SU-DHL-6 (cell line): ENCODE results near the gene SPATA31E1.
"Not testable (repeated sequence)": the region's sequence is repeated elsewhere in the genome, so short reads cannot be mapped to it uniquely, and the experiment has no call there.

Source experiments
- H2AFZ ChIP-seq: fragments of 200-600 bp; sonication (generic); 2 replicates; pipeline ENCODE4 v1.6.1; 2014; ENCODE audit warnings: low read depth, mild to moderate bottlenecking, moderate library complexity, mixed read lengths, antibody characterized with exemption, low read length; ENCODE audit not compliant: severe bottlenecking
- H3F3A ChIP-seq: fragments of 200-600 bp; shearing (Covaris generic); 2 replicates; pipeline ENCODE4 v1.6.0; 2016; ENCODE audit warnings: antibody characterized with exemption, mild to moderate bottlenecking; ENCODE audit not compliant: insufficient read depth
- H3K27ac ChIP-seq: fragments of 200-600 bp; sonication (generic); 2 replicates; pipeline ENCODE4 v1.5.1; 2016; ENCODE audit warnings: low read depth, mild to moderate bottlenecking, low read length, moderate library complexity, mixed read lengths
- H3K27me3 ChIP-seq: fragments of 200-600 bp; sonication (generic), shearing (Covaris generic); 2 replicates; pipeline ENCODE4 v1.6.0; 2014; ENCODE audit warnings: mild to moderate bottlenecking, low read length
- H3K36me3 ChIP-seq: fragments of 200-600 bp; sonication (generic); 2 replicates; pipeline ENCODE4 v1.6.1; 2014; ENCODE audit warnings: mild to moderate bottlenecking, low read length, mixed read lengths
- H3K4me2 ChIP-seq: fragments of 300-600, 200-600 bp; shearing (Covaris generic), sonication (generic); 2 replicates; pipeline ENCODE4 v1.6.0; 2014; ENCODE audit warnings: low read length, low read depth, mild to moderate bottlenecking; ENCODE audit not compliant: poor library complexity, severe bottlenecking
- H3K4me3 ChIP-seq: fragments of 200-600 bp; sonication (generic); 2 replicates; pipeline ENCODE4 v1.5.1; 2014; ENCODE audit warnings: antibody characterized with exemption, low read length, mild to moderate bottlenecking, mixed read lengths; ENCODE audit not compliant: insufficient read depth, poor library complexity, severe bottlenecking
- H3K79me2 ChIP-seq: fragments of 200-600 bp; sonication (generic); 2 replicates; pipeline ENCODE4 v1.6.1; 2014; ENCODE audit warnings: mild to moderate bottlenecking, low read length, moderate library complexity; ENCODE audit not compliant: insufficient read depth
- H3K9ac ChIP-seq: fragments of 200-600 bp; sonication (generic); 2 replicates; pipeline ENCODE4 v1.7.0; 2014; ENCODE audit warnings: mild to moderate bottlenecking, low read length
- H3K9me2 ChIP-seq: fragments of 200-600 bp; sonication (generic); replicated peaks from 2 replicates; pipeline ENCODE4 v1.6.1; 2014; ENCODE audit warnings: low read length; ENCODE audit not compliant: insufficient read depth
- H3K9me3 ChIP-seq: fragments of 200-600 bp; sonication (generic); 2 replicates; pipeline ENCODE4 v1.6.1; 2014; ENCODE audit warnings: low read length, mixed read lengths; ENCODE audit not compliant: insufficient read depth
- H4K20me1 ChIP-seq: fragments of 200-600 bp; sonication (generic); 2 replicates; pipeline ENCODE4 v1.6.1; 2014; ENCODE audit warnings: low read depth, mild to moderate bottlenecking, antibody characterized with exemption, low read length, moderate library complexity, mixed read lengths
- EZH2phosphoT487 ChIP-seq: fragments of 200-600 bp; sonication (generic), shearing (Covaris generic); conservative IDR thresholded peaks from 2 replicates; pipeline ENCODE4 v1.6.1; 2018; ENCODE audit warnings: mild to moderate bottlenecking, antibody characterized with exemption, low read length, moderate library complexity, mixed read lengths
- TF ChIP-seq, protein P1 (sequence below): fragments of 200-600 bp; sonication (generic); IDR thresholded peaks from one replicate; pipeline ENCODE4 v1.5.1; 2017; ENCODE audit warnings: antibody characterized with exemption, mild to moderate bottlenecking, low read length, moderate library complexity; ENCODE audit not compliant: insufficient read depth, poor library complexity, severe bottlenecking

Gene SPATA31E1

DNA sequence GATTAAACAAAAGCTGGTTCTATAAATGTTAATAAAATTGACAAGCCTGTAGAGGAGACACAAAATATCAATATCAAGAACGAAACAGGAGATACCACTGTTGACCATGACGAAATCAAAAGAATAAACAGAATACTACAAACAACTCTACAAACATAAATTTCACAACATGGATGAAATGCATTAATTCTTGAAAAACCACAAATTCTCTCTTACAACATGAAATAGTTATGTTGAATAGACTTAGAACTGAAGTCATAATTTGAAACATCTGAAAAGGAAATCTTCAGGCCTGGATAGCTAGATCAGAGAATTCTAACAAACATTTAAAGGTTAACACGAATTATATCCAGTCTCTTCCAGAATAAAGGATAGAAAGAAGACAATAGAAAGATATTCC lies 28.1 kb downstream of the SPATA31E1 start:
- Histone ChIP-seq H4K20me1 (no peaks in the 10 kb centered on the region), H3F3A (no peaks in the 10 kb centered on the region), H3K9me2 (no peaks in the 10 kb centered on the region), H3K79me2 (no peaks in the 10 kb centered on the region), H3K4me3 (no peak overlapping the region), H3K27ac (no peak overlapping the region), H3K36me3 (no peaks in the 10 kb centered on the region), H2AFZ (no peak overlapping the region), H3K9me3 (no peaks in the 10 kb centered on the region), H3K9ac (no peak overlapping the region), H3K4me2 (no peak overlapping the region), H3K27me3 (no peaks in the 10 kb centered on the region)
- TF ChIP-seq EZH2phosphoT487 = no peak
- TF ChIP-seq, protein P1, sequence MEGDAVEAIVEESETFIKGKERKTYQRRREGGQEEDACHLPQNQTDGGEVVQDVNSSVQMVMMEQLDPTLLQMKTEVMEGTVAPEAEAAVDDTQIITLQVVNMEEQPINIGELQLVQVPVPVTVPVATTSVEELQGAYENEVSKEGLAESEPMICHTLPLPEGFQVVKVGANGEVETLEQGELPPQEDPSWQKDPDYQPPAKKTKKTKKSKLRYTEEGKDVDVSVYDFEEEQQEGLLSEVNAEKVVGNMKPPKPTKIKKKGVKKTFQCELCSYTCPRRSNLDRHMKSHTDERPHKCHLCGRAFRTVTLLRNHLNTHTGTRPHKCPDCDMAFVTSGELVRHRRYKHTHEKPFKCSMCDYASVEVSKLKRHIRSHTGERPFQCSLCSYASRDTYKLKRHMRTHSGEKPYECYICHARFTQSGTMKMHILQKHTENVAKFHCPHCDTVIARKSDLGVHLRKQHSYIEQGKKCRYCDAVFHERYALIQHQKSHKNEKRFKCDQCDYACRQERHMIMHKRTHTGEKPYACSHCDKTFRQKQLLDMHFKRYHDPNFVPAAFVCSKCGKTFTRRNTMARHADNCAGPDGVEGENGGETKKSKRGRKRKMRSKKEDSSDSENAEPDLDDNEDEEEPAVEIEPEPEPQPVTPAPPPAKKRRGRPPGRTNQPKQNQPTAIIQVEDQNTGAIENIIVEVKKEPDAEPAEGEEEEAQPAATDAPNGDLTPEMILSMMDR = no peak

DNA sequence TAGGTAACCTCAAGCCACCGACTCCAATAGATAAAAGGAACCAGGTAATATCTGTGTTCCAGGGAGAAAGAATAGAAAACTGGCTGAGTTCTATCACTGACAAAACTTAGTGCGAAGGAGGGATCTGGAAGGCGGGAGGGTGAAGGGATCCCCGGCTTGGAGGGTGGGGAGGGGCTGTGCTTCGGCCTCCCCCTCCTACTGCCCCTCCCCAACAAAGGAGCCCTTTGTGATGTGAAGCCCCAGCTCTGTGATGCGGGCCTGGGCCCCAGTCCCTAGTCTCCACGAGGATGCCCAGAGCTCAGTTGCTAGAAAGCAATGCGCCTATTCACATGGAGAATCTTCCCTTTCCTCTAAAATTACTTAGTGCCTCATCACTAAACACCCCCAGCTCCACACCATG lies 35.0 kb downstream of the SPATA31E1 start, which contains the start of gene SPATA31C1:
Gene SPATA31C1, plus strand, starts transcription at position 301 of the 400 bp plus-strand sequence.
- not testable (repeated sequence) for H4K20me1 ChIP-seq, H3K4me2 ChIP-seq, H3K4me3 ChIP-seq, H3F3A ChIP-seq, H3K36me3 ChIP-seq, H3K9ac ChIP-seq, H2AFZ ChIP-seq, H3K27me3 ChIP-seq, H3K9me2 ChIP-seq, H3K79me2 ChIP-seq, H3K9me3 ChIP-seq, H3K27ac ChIP-seq

DNA sequence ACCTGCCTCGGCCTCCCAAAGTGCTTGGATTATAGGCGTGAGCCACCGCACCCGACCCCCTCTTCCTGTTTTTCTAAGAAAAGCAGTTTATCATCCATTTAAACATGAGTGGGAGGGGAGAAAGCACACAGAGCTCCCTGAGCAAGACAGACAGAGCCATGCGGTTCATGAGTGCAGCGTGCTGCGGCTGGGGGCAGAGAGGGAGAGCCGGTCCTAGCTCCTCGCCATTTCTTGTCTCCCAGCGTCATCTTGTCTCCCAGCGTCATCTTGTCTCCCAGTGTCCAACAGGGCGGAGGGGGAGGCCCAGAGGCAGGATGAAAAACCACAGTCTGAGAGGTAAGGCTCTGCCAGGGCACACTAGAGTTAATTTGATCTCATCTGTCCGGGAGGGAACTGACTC lies 36.3 kb downstream of the SPATA31E1 start:
- not testable (repeated sequence) for H3K27me3 ChIP-seq, H4K20me1 ChIP-seq, H3K4me3 ChIP-seq, H3K9me3 ChIP-seq, H3K9ac ChIP-seq, H3K79me2 ChIP-seq, H3K9me2 ChIP-seq, H3K27ac ChIP-seq, H3K36me3 ChIP-seq, H2AFZ ChIP-seq, H3F3A ChIP-seq, H3K4me2 ChIP-seq

DNA sequence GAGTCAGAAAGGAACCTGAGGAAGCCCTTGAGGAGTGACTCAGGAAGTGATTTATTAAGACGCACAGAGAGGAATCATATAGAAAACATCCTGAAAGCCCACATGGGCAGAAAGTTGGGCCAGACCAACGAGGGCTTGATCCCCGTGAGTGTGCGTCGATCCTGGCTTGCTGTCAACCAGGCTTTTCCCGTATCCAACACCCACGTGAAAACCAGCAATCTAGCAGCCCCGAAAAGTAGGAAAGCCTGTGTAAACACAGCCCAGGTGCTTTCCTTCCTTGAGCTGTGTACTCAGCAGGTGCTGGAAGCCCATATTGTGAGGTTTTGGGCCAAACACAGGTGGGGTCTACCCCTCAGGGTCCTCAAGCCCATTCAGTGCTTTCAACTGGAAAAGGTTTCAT lies 38.9 kb downstream of the SPATA31E1 start:
- H3K36me3 ChIP-seq, H3F3A ChIP-seq, H4K20me1 ChIP-seq, H3K9me3 ChIP-seq, H3K9me2 ChIP-seq, H3K4me3 ChIP-seq, H3K79me2 ChIP-seq, H3K27ac ChIP-seq, H3K27me3 ChIP-seq, H2AFZ ChIP-seq, H3K4me2 ChIP-seq, H3K9ac ChIP-seq: not testable (repeated sequence)

DNA sequence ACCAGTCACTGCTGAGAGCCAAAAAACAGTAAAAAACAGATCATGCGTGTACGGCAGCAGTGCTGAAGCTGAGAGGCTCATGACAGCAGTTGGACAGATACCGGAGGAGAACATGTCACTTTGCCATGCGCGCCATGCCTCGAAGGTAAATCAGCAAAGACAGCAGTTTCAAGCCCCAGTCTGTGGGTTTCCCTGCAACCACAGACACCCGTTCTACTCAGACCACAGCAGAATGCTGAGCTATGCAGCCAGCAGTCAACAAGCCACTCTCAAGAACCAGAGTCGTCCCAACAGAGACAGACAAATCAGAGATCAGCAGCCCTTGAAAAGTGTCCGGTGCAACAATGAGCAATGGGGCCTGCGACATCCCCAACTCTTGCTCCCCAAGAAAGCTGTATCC lies 40.3 kb downstream of the SPATA31E1 start:
- H3K36me3 ChIP-seq, H3K79me2 ChIP-seq, H3F3A ChIP-seq, H2AFZ ChIP-seq, H3K9me3 ChIP-seq, H3K27ac ChIP-seq, H3K4me3 ChIP-seq, H3K9ac ChIP-seq, H3K4me2 ChIP-seq, H4K20me1 ChIP-seq, H3K9me2 ChIP-seq, H3K27me3 ChIP-seq: not testable (repeated sequence)

DNA sequence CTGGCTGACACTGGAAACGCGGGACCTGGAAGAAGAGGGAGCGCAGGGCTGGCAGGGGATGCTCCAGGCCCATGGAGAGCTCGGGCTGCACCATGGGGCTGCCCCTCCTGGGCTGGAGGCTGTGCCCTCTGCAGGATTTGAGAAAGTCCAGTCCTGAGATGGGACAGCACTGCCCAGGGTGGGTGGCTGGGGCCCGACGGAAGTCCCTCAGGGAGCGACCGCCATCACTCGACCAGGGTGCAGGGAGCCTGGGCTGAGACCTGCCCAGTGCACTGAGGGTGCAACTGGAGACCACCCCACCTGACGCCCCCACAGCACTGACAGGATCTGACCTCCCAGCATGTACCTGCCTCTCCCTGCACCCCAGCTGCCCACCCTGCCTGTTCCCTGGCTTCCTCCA lies 42.2 kb downstream of the SPATA31E1 start:
- not testable (repeated sequence) for H3K79me2 ChIP-seq, H4K20me1 ChIP-seq, H3K9me2 ChIP-seq, H3K27ac ChIP-seq, H2AFZ ChIP-seq, H3K9me3 ChIP-seq, H3K27me3 ChIP-seq, H3K4me3 ChIP-seq, H3F3A ChIP-seq, H3K9ac ChIP-seq, H3K4me2 ChIP-seq, H3K36me3 ChIP-seq

DNA sequence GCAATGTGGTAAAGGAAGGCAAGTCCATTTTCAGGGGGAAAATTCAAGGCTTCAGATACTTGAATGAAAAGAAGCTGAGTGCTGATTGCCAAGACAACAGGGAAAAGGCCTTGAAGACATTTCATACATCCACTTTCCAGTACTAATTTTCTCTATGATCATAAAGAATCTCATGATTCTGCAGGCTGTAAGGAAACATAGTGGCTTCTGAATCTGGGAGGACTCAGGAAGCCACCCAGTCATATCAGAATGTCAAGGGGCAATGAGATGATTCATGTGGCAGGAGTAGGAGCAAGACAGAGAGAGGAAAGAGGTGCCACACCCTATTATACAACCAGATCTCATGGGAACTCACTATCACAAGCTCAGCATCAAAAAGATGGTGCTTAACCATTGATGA lies 46.5 kb downstream of the SPATA31E1 start:
- H3K79me2 ChIP-seq, H3K36me3 ChIP-seq, H4K20me1 ChIP-seq, H3K4me3 ChIP-seq, H3K9ac ChIP-seq, H3K27ac ChIP-seq, H3K4me2 ChIP-seq, H3K9me3 ChIP-seq, H3K27me3 ChIP-seq, H2AFZ ChIP-seq, H3F3A ChIP-seq, H3K9me2 ChIP-seq: not testable (repeated sequence)

DNA sequence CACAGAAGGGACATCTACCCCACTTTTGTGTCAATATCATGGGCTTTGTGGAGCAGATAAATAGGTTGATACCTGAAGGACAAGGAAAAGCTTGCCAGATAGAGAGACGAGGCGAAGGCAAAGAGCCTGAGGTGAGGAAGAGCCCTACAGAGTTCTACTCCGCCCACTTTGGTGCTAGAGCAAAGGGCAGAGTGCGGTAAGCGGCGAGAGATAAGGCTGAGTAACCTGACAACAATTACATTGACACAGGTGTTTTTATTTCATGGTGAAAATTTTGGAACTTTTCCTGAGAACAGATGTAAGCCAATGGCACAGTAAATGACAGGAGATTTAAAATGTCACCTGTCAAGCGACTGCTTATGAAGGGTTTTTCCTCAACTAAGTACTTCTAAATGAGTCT lies 51.8 kb downstream of the SPATA31E1 start:
- H3K9me3 ChIP-seq, H2AFZ ChIP-seq, H3K79me2 ChIP-seq, H3K4me2 ChIP-seq, H3K27me3 ChIP-seq, H3K27ac ChIP-seq, H3K9ac ChIP-seq, H3K9me2 ChIP-seq, H3F3A ChIP-seq, H3K36me3 ChIP-seq, H3K4me3 ChIP-seq, H4K20me1 ChIP-seq: not testable (repeated sequence)
